ENCODE measurements around the gene ZNF17.
"Not testable (repeated sequence)": the region's sequence is repeated elsewhere in the genome, so short reads cannot be mapped to it uniquely, and the experiment has no call there.

Gene ZNF17

DNA sequence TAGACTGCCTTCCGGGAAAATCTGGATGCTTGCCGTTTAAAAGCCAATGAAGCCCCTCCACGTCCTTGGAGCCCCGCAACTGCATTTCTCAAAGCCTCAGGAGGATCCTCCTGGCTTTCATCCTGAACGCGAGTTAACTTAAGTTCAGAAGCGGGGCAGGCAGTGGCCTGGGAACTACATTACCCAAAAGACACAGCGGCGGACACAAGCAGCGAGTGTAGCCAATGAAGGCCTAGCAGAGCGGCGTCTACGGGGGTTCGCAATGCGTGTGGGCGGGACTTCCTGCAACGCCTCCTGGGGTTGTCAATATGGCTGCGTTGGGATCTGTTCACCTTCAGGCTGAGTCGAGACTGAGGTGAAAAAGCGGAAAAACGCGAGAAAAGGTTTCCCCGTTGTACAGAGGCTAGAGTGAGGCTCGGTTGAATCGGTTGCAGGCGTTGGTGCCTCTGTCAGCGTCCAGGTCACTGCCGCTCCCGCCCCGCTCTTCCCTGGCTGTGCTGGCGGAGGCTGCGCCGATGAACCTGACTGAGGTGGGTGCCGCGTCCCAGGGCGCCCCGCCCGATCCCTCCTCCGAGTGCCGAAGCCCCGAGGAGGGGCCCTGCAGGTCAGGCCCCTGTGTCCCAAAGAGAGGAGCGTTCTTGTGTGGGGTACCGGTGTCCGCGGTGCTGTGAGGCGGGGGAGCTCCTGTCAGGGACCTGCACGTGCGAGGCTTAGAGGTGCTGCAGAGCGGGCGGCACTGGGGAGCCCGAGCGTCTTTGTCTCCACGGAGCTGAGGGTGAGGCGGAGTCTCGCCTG lies at the start of gene ZNF17:
Gene ZNF17 (plus strand): TSS at position 285 of the 795 bp plus-strand sequence. CDS start 2,455 bp downstream, outside the sequence.
- Histone ChIP-seq H3K9ac (ENCODE audit: low read depth in 1 of 2, low read length in 2 of 2) (peak within 1 kb of the TSS; percentile 65 to 79), H3K27ac (ENCODE audit: low read depth, low read length) (peak within 1 kb of the TSS; percentile 13), H3K9me3 (ENCODE audit: control insufficient read depth in 1 of 2, low read length in 2 of 2) (peaks cover 6 to 15% of the 10 kb centered on the region in 2 donors)

GRCh38 chr19:57362419-57362818 lies 48.5 kb upstream of the ZNF17 start:
- H3K4me3 ChIP-seq (ENCODE audit: low read depth in 1 of 2, low read length in 2 of 2): peak overlapping the region; percentile 82 to 91
- peaks cover 4 to 6% of the 10 kb centered on the region in 2 donors for H3K4me1 ChIP-seq (ENCODE audit: control insufficient read depth in 1 of 2, insufficient read depth in 2 of 2, low read length in 2 of 2)
- H3K9me3 ChIP-seq (ENCODE audit: control insufficient read depth in 1 of 2, low read length in 2 of 2): peaks cover 20 to 25% of the 10 kb centered on the region in 2 donors

More for the DNA sequence above, at the start of gene ZNF17:
- Histone ChIP-seq H3K4me3 (ENCODE audit: low read depth in 1 of 2, low read length in 2 of 2) (peak within 1 kb of the TSS; percentile 90 to 95), H3K4me1 (ENCODE audit: control insufficient read depth in 1 of 2, insufficient read depth in 2 of 2, low read length in 2 of 2) (peaks cover 8 to 14% of the 10 kb centered on the region in 2 donors), H3K36me3 (ENCODE audit: control insufficient read depth in 1 of 2, insufficient read depth in 2 of 2, low read length in 2 of 2) (peaks cover 20 to 23% of the 10 kb centered on the region in 2 donors), H3K27me3 (ENCODE audit: control insufficient read depth in 1 of 2, insufficient read depth in 2 of 2, low read length in 2 of 2) (no peaks in the 10 kb centered on the region)

DNA sequence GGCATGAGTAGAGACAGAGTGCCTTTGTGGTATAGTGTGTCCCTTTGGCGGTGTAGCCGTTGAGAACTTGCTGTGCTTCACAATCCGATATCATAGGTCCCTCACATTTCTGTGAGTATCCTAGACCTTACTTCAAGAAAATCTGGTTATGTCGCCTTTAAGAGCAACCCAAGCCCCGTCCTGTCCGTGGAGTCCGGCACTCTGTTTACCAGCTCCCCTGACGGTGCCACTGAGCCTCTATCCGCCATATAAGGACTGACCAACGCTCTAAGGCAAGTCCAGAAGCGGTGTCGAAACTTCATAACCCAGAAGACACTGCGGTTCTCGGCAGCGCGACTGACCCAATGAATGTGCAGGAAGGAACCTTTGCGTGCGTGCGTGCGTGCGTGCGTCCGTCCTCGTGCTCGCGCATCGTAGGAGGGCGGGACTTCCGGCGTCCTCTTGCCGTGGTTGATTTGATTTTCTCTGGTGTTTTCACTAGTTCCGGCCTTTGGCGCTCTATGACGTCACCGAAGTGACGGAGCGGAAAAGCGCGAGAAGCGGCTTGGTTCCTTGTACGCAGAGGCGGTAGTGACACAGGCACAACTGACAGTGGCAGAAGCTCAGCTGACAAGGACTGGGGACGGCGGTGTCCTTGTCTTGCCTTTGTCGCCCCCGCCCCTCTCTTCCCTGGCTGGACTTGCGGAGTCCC lies 47.8 kb upstream of the ZNF17 start, which contains the start of the genes TRAPPC2B and ZNF547:
Gene TRAPPC2B (plus strand): TSS at position 555 of the 691 bp plus-strand sequence. CDS start 1,283 bp downstream, outside the sequence.
Gene ZNF547 (plus strand): TSS at position 555 of the 691 bp plus-strand sequence. CDS start 5,005 bp downstream, outside the sequence.
- Histone ChIP-seq H3K27ac (ENCODE audit: low read depth, low read length) (peak within 1 kb of the TSS; percentile 94), H3K36me3 (ENCODE audit: control insufficient read depth in 1 of 2, insufficient read depth in 2 of 2, low read length in 2 of 2) (peaks cover 3 to 13% of the 10 kb centered on the region in 2 donors), H3K4me1 (ENCODE audit: control insufficient read depth in 1 of 2, insufficient read depth in 2 of 2, low read length in 2 of 2) (peaks cover 4 to 6% of the 10 kb centered on the region in 2 donors), H3K9ac (ENCODE audit: low read depth in 1 of 2, low read length in 2 of 2) (peak within 1 kb of the TSS; percentile 64 to 68), H3K27me3 (ENCODE audit: control insufficient read depth in 1 of 2, insufficient read depth in 2 of 2, low read length in 2 of 2) (no peaks in the 10 kb centered on the region), H3K9me3 (ENCODE audit: control insufficient read depth in 1 of 2, low read length in 2 of 2) (peaks cover 14 to 17% of the 10 kb centered on the region in 2 donors), H3K4me3 (ENCODE audit: low read depth in 1 of 2, low read length in 2 of 2) (peak within 1 kb of the TSS; percentile 82 to 91)

More at GRCh38 chr19:57362419-57362818, 48.5 kb upstream of the ZNF17 start:
- H3K36me3 ChIP-seq (ENCODE audit: control insufficient read depth in 1 of 2, insufficient read depth in 2 of 2, low read length in 2 of 2): peaks cover 9 to 19% of the 10 kb centered on the region in 2 donors
- H3K9ac ChIP-seq (ENCODE audit: low read depth in 1 of 2, low read length in 2 of 2): peak overlapping the region in 1 of 2 donors; percentile 68
- H3K27ac ChIP-seq (ENCODE audit: low read depth, low read length): no peak overlapping the region
- no peaks in the 10 kb centered on the region for H3K27me3 ChIP-seq (ENCODE audit: control insufficient read depth in 1 of 2, insufficient read depth in 2 of 2, low read length in 2 of 2)

DNA sequence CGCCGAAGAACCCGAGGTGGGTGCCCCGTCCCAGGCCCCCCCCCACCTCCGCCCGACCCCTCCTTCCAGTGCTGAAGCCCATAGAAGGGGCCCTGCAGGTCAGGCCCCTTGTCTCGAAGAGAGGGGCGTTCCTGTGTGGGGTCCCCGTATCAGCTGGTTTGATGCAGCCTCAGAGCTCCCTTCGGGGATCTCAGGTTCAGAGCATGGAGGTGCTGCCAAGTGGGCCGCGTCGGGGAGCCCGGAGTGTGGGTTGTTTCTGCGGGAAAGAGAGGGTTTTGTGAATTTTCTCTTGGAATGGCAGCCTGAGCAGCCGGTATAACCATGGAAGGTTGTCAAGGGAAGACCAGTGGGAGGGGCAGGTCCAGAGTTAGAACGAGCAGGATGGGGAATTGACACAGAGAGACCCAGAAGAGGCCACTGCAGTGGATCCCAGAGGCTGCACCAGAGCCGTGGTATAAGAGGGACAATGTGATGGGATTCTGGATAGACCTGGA lies 47.2 kb upstream of the ZNF17 start:
- Histone ChIP-seq H3K9ac (ENCODE audit: low read depth in 1 of 2, low read length in 2 of 2) (peak overlapping the region; percentile 64 to 68), H3K4me1 (ENCODE audit: control insufficient read depth in 1 of 2, insufficient read depth in 2 of 2, low read length in 2 of 2) (peaks cover 4 to 6% of the 10 kb centered on the region in 2 donors), H3K36me3 (ENCODE audit: control insufficient read depth in 1 of 2, insufficient read depth in 2 of 2, low read length in 2 of 2) (peaks cover 1 to 7% of the 10 kb centered on the region in 2 donors), H3K27ac (ENCODE audit: low read depth, low read length) (peak overlapping the region; percentile 94), H3K27me3 (ENCODE audit: control insufficient read depth in 1 of 2, insufficient read depth in 2 of 2, low read length in 2 of 2) (no peaks in the 10 kb centered on the region), H3K9me3 (ENCODE audit: control insufficient read depth in 1 of 2, low read length in 2 of 2) (peaks cover 10 to 12% of the 10 kb centered on the region in 2 donors), H3K4me3 (ENCODE audit: low read depth in 1 of 2, low read length in 2 of 2) (peak overlapping the region; percentile 82 to 91)

GRCh38 chr19:57366776-57367175 lies 44.2 kb upstream of the ZNF17 start:
- peaks cover 4 to 6% of the 10 kb centered on the region in 2 donors for H3K4me1 ChIP-seq (ENCODE audit: control insufficient read depth in 1 of 2, insufficient read depth in 2 of 2, low read length in 2 of 2)
- H3K4me3 ChIP-seq (ENCODE audit: low read depth in 1 of 2, low read length in 2 of 2): no peak overlapping the region
- peaks cover 0 to 10% of the 10 kb centered on the region in 2 donors for H3K36me3 ChIP-seq (ENCODE audit: control insufficient read depth in 1 of 2, insufficient read depth in 2 of 2, low read length in 2 of 2)
- H3K27me3 ChIP-seq (ENCODE audit: control insufficient read depth in 1 of 2, insufficient read depth in 2 of 2, low read length in 2 of 2): no peaks in the 10 kb centered on the region
- H3K27ac ChIP-seq (ENCODE audit: low read depth, low read length): no peak overlapping the region
- H3K9ac ChIP-seq (ENCODE audit: low read depth in 1 of 2, low read length in 2 of 2): no peak overlapping the region
- peaks cover 3 to 6% of the 10 kb centered on the region in 2 donors for H3K9me3 ChIP-seq (ENCODE audit: control insufficient read depth in 1 of 2, low read length in 2 of 2)

DNA sequence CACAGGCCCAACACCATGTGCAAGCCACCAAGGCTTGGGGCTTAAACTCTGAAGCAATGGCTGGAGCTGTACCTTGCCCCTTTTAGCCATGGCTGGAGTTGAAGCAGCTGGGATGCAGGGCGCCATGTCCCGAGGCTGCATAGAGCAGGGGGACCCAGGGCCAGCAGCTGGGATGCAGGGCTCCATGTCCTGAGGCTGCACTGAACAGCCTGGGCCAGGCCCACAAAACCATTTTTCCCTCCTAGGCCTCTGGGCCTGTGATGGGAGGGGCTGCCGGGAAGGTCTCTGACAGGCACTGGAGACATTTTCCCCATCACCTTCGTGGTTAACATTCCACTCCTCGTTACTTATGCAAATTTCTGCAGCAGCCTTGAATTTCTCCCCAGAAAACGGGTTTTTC lies 36.8 kb upstream of the ZNF17 start:
- H3K4me1 ChIP-seq (ENCODE audit: control insufficient read depth in 1 of 2, insufficient read depth in 2 of 2, low read length in 2 of 2): no peaks in the 10 kb centered on the region
- peaks cover 36 to 37% of the 10 kb centered on the region in 2 donors for H3K9me3 ChIP-seq (ENCODE audit: control insufficient read depth in 1 of 2, low read length in 2 of 2)
- no peak overlapping the region for H3K27ac ChIP-seq (ENCODE audit: low read depth, low read length)
- no peak overlapping the region for H3K9ac ChIP-seq (ENCODE audit: low read depth in 1 of 2, low read length in 2 of 2)
- H3K36me3 ChIP-seq (ENCODE audit: control insufficient read depth in 1 of 2, insufficient read depth in 2 of 2, low read length in 2 of 2): peaks cover 24 to 56% of the 10 kb centered on the region in 2 donors
- H3K4me3 ChIP-seq (ENCODE audit: low read depth in 1 of 2, low read length in 2 of 2): no peak overlapping the region
- no peaks in the 10 kb centered on the region for H3K27me3 ChIP-seq (ENCODE audit: control insufficient read depth in 1 of 2, insufficient read depth in 2 of 2, low read length in 2 of 2)

DNA sequence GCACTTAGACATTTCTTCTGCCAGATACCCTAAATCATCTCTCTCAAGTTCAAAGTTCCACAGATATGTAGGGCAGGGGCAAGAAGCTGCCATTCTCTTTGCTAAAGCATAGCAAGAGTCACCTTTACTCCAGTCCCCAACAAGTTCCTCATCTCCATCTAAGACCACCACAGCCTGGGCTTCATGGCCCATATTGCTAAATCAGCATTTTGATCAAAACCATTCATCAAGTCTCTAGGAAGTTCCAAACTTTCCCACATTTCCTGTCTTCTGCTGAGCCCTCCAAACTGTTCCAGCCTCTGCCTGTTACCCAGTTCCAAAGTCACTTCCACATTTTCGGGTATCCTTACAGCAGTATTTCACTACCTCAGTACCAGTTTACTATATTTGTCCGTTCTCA lies 36.3 kb upstream of the ZNF17 start:
- H3K9ac ChIP-seq (ENCODE audit: low read depth in 1 of 2, low read length in 2 of 2); H3K27ac ChIP-seq (ENCODE audit: low read depth, low read length); H3K27me3 ChIP-seq (ENCODE audit: control insufficient read depth in 1 of 2, insufficient read depth in 2 of 2, low read length in 2 of 2); H3K4me3 ChIP-seq (ENCODE audit: low read depth in 1 of 2, low read length in 2 of 2); H3K4me1 ChIP-seq (ENCODE audit: control insufficient read depth in 1 of 2, insufficient read depth in 2 of 2, low read length in 2 of 2): not testable (repeated sequence)
- Histone ChIP-seq H3K9me3 (ENCODE audit: control insufficient read depth in 1 of 2, low read length in 2 of 2) (peaks cover 40 to 42% of the 10 kb centered on the region in 2 donors), H3K36me3 (ENCODE audit: control insufficient read depth in 1 of 2, insufficient read depth in 2 of 2, low read length in 2 of 2) (peaks cover 24 to 56% of the 10 kb centered on the region in 2 donors)

DNA sequence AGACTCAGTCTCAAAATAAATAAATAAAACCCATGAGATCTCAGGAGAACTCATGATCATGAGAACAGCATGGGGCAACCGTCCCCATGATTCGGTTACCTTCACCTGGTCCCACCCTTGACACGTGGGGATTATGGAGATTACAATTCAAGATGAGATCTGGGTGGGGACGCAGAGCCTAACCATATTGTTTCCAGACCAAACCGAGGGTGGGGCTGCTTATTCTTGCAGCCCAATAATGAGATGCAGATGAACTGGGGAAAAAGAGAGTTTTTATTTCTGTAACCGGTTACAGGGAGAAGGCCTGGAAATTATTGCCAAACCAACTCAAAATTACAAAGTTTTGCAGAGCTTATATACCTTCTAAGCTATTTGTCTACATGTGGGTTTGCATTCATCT lies 34.8 kb upstream of the ZNF17 start:
- Histone ChIP-seq H3K36me3 (ENCODE audit: control insufficient read depth in 1 of 2, insufficient read depth in 2 of 2, low read length in 2 of 2) (peaks cover 24 to 56% of the 10 kb centered on the region in 2 donors), H3K9me3 (ENCODE audit: control insufficient read depth in 1 of 2, low read length in 2 of 2) (peaks cover 46 to 48% of the 10 kb centered on the region in 2 donors), H3K27me3 (ENCODE audit: control insufficient read depth in 1 of 2, insufficient read depth in 2 of 2, low read length in 2 of 2) (no peaks in the 10 kb centered on the region)

DNA sequence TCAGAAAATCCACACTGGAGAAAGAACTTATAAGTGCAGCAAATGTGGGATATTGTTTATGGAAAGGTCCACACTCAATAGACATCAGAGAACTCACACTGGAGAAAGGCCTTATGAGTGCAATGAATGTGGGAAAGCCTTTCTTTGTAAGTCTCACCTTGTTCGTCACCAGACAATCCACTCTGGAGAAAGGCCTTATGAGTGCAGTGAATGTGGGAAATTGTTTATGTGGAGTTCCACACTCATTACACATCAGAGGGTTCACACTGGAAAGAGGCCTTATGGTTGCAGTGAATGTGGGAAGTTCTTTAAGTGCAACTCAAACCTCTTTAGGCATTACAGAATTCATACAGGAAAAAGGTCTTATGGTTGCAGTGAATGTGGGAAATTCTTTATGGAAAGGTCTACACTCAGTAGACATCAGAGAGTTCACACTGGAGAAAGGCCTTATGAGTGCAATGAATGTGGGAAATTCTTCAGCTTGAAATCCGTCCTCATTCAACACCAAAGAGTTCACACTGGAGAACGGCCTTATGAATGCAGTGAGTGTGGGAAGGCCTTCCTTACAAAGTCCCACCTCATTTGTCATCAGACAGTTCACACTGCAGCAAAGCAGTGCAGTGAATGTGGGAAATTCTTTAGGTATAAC lies 33.3 kb upstream of the ZNF17 start:
- Histone ChIP-seq H3K9me3 (ENCODE audit: control insufficient read depth in 1 of 2, low read length in 2 of 2) (peaks cover 45 to 48% of the 10 kb centered on the region in 2 donors), H3K27ac (ENCODE audit: low read depth, low read length) (no peak overlapping the region), H3K27me3 (ENCODE audit: control insufficient read depth in 1 of 2, insufficient read depth in 2 of 2, low read length in 2 of 2) (no peaks in the 10 kb centered on the region), H3K9ac (ENCODE audit: low read depth in 1 of 2, low read length in 2 of 2) (no peak overlapping the region), H3K36me3 (ENCODE audit: control insufficient read depth in 1 of 2, insufficient read depth in 2 of 2, low read length in 2 of 2) (peaks cover 20 to 41% of the 10 kb centered on the region in 2 donors), H3K4me1 (ENCODE audit: control insufficient read depth in 1 of 2, insufficient read depth in 2 of 2, low read length in 2 of 2) (no peaks in the 10 kb centered on the region), H3K4me3 (ENCODE audit: low read depth in 1 of 2, low read length in 2 of 2) (no peak overlapping the region)

More for the DNA sequence above, 34.8 kb upstream of the ZNF17 start:
- no peak overlapping the region for H3K9ac ChIP-seq (ENCODE audit: low read depth in 1 of 2, low read length in 2 of 2)
- H3K4me1 ChIP-seq (ENCODE audit: control insufficient read depth in 1 of 2, insufficient read depth in 2 of 2, low read length in 2 of 2): no peaks in the 10 kb centered on the region
- H3K4me3 ChIP-seq (ENCODE audit: low read depth in 1 of 2, low read length in 2 of 2): no peak overlapping the region
- no peak overlapping the region for H3K27ac ChIP-seq (ENCODE audit: low read depth, low read length)

All from duodenal mucosa (tissue), 2 donors.